HepG2 (cell line): ENCODE measurements around the gene NATD1. TPM values are rescaled to one million over a fixed set of nuclear protein-coding genes. Genes with fewer than 3 reads are reported as not detected.

Experiments
- ATAC-seq: fragments of 200-7000 bp; cut with Tn5 transposase; 3 replicates; pipeline ENCODE4 v1.9.1; 2020; ENCODE audit warnings: mild to moderate bottlenecking, moderate library complexity
- BruUV-seq: library from RNA; stranded (reverse); fragments of 400-500 nt; replicated peaks from 2 replicates; lab custom pipeline; 2021; lab: Mats Ljungman, UMichigan
- CTCF ChIA-PET: fragments of 300-600 bp; formaldehyde crosslinking; extraction: SDS; loops from one replicate; lab custom pipeline; 2021; ENCODE audit warnings: low total read pairs, inconsistent platforms, low intra/inter-chr PET ratio; lab: Yijun Ruan, JAX
- POLR2A ChIA-PET: fragments of 350-600 bp; sonication (Branson Sonifier 250); formaldehyde crosslinking; loops from one replicate; lab custom pipeline; 2020; ENCODE audit warnings: antibody characterized with exemption, inconsistent platforms; lab: Yijun Ruan, JAX
- DNase-seq: peaks from one replicate; pipeline ENCODE4 v3.0.0-alpha.2; 2015; ENCODE audit warnings: low spot score
- FAIRE-seq: peaks from 3 replicates; lab custom pipeline; 2011; peaks lifted over from hg19 to GRCh38; lab: Jason Lieb, UNC
- H2AFZ ChIP-seq: one replicate; pipeline ENCODE4 v1.6.1; 2011; ENCODE audit warnings: low read length, inconsistent platforms
- H3K27ac ChIP-seq: fragments of 300-600 bp; 3 replicates; pipeline ENCODE4 v1.8.0; 2011; ENCODE audit warnings: mixed run types, mild to moderate bottlenecking, mixed read lengths, low read length, inconsistent platforms; ENCODE audit not compliant: insufficient read depth; ENCODE audit errors: extremely low read length
- H3K27me3 ChIP-seq, 2 experiments: fragments of 200-600 bp in 1 of 2; 2 replicates in 1 of 2; 3 replicates in 1 of 2; pipeline versions ENCODE4 v1.6.0 to v1.8.0; 2011; ENCODE audit warnings: low read length in 2 of 2, mild to moderate bottlenecking in 2 of 2, moderate library complexity in 2 of 2, inconsistent platforms in 1 of 2; ENCODE audit not compliant: insufficient read depth in 2 of 2, control insufficient read depth in 1 of 2
- H3K36me3 ChIP-seq, 2 experiments: fragments of 200-600 bp in 1 of 2; replicated peaks in 1 of 2; 2 replicates in 1 of 2; 3 replicates in 1 of 2; pipeline versions ENCODE4 v1.5.1 to v1.8.0; 2011; ENCODE audit warnings: low read length in 2 of 2, inconsistent platforms in 1 of 2; ENCODE audit not compliant: insufficient read depth in 2 of 2, control insufficient read depth in 1 of 2
- H3K4me1 ChIP-seq: 2 replicates; pipeline ENCODE4 v1.5.1; 2012; ENCODE audit warnings: low read length, inconsistent platforms; ENCODE audit not compliant: insufficient read depth
- H3K4me2 ChIP-seq: 2 replicates; pipeline ENCODE4 v1.6.0; 2011; ENCODE audit warnings: low read depth, low read length, inconsistent platforms
- H3K4me3 ChIP-seq, 3 experiments: fragments of 200-600 bp in 1 of 3; sonication (generic), shearing (Covaris generic) in 1 of 3; replicated peaks in 1 of 3; 2 replicates each; pipeline ENCODE4 v1.5.1; 2011 to 2016; ENCODE audit warnings: low read length in 3 of 3, inconsistent platforms in 2 of 3, low read depth in 2 of 3, mild to moderate bottlenecking in 2 of 3, control low read depth in 1 of 3, mixed read lengths in 1 of 3; ENCODE audit not compliant: insufficient read depth in 1 of 3
- H3K79me2 ChIP-seq: one replicate; pipeline ENCODE4 v1.6.1; 2011; ENCODE audit warnings: low read length, inconsistent platforms; ENCODE audit not compliant: insufficient read depth
- H3K9ac ChIP-seq: 2 replicates; pipeline ENCODE4 v1.6.0; 2011; ENCODE audit warnings: mild to moderate bottlenecking, low read depth, low read length, inconsistent platforms; ENCODE audit not compliant: insufficient read depth
- H3K9me3 ChIP-seq: 2 replicates; pipeline ENCODE4 v1.5.1; 2012; ENCODE audit warnings: mild to moderate bottlenecking, low read length
- H4K20me1 ChIP-seq: 2 replicates; pipeline ENCODE4 v1.6.0; 2011; ENCODE audit warnings: inconsistent platforms, mild to moderate bottlenecking, low read length, moderate library complexity; ENCODE audit not compliant: insufficient read depth
- ATF1 ChIP-seq: IDR thresholded peaks from 2 replicates; pipeline ENCODE4 v1.6.1; 2016; ENCODE audit warnings: mild to moderate bottlenecking, control low read depth
- EZH2 ChIP-seq: conservative IDR thresholded peaks from 2 replicates; pipeline ENCODE4 v1.6.1; 2012; ENCODE audit warnings: mild to moderate bottlenecking, low read depth, low read length, moderate library complexity
- HOXA5 ChIP-seq: sonication (generic); formaldehyde crosslinking; IDR thresholded peaks from 2 replicates; pipeline ENCODE4 v1.4.0; 2020; ENCODE audit warnings: missing genetic modification reagents
- KAT7 ChIP-seq: IDR thresholded peaks from 2 replicates; pipeline ENCODE4 v1.6.1; 2018; ENCODE audit warnings: borderline replicate concordance, missing compliant biosample characterization
- PHF5A ChIP-seq: IDR thresholded peaks from one replicate; pipeline ENCODE4 v1.6.1; 2018; ENCODE audit warnings: low read depth, missing genetic modification reagents; ENCODE audit not compliant: unreplicated experiment
- REPIN1 ChIP-seq: sonication (generic); formaldehyde crosslinking; IDR thresholded peaks from 2 replicates; pipeline ENCODE4 v1.8.0; 2022; ENCODE audit warnings: missing genetic modification reagents, low read depth, mild to moderate bottlenecking, borderline replicate concordance
- STAG1 ChIP-seq: sonication (generic); formaldehyde crosslinking; IDR thresholded peaks from 2 replicates; pipeline ENCODE4 v1.4.0; 2020; ENCODE audit warnings: missing genetic modification reagents
- YEATS2 ChIP-seq: sonication (generic); formaldehyde crosslinking; IDR thresholded peaks from 2 replicates; pipeline ENCODE4 v1.4.0; 2020; ENCODE audit warnings: missing genetic modification reagents, borderline replicate concordance
- ZNF101 ChIP-seq: sonication (generic); formaldehyde crosslinking; IDR thresholded peaks from 2 replicates; pipeline ENCODE4 v1.4.0; 2020; ENCODE audit warnings: mild to moderate bottlenecking, low read depth, missing genetic modification reagents, borderline replicate concordance
- ZNF432 ChIP-seq: sonication (generic); formaldehyde crosslinking; IDR thresholded peaks from 2 replicates; pipeline ENCODE4 v1.5.0; 2020; ENCODE audit warnings: missing genetic modification reagents, mild to moderate bottlenecking, borderline replicate concordance
- ZNF629 ChIP-seq: sonication (generic); formaldehyde crosslinking; conservative IDR thresholded peaks from 2 replicates; pipeline ENCODE4 v1.5.0; 2020; ENCODE audit warnings: missing genetic modification reagents
- ZNF737 ChIP-seq: sonication (generic); formaldehyde crosslinking; IDR thresholded peaks from 2 replicates; pipeline ENCODE4 v1.5.0; 2020; ENCODE audit warnings: missing genetic modification reagents, mild to moderate bottlenecking, borderline replicate concordance
- ZNF879 ChIP-seq: sonication (generic); formaldehyde crosslinking; IDR thresholded peaks from 2 replicates; pipeline ENCODE4 v1.8.1; 2023; ENCODE audit warnings: missing genetic modification reagents
- WGBS: methylation state at CpG from one replicate; pipeline ENCODE4 v1.1.6; 2017; ENCODE audit warnings: low lambda C conversion rate; 5-methylcytosine and 5-hydroxymethylcytosine counted together
- in situ Hi-C: cut with HindIII; loops from 2 replicates; pipeline ENCODE4 v1.10.0; 2017; ENCODE audit warnings: low pct_unique_long_range_greater_than_20kb; ENCODE audit not compliant: extremely low pct_ligation_motif_present
- intact Hi-C: fragments of 100-400 bp; cut with micrococcal nuclease; formaldehyde crosslinking; loops from one replicate; pipeline ENCODE4 v1.10.0; 2022; ENCODE audit not compliant: unreplicated experiment
- polyA plus RNA-seq, 8 experiments: library from polyadenylated mRNA; depleted of rRNA in 3 of 8; stranded (reverse) in 7 of 8; unstranded in 1 of 8; fragments of >200 nt; fragmentation: Illumina TruSeq in 4 of 8; extraction: Trizol in 4 of 8; gene quantifications; 2 replicates each; pipeline versions ENCODE4 v1.2.1 to v1.2.3, GENCODE V29; 2011 to 2016; ENCODE audit warnings: low read depth in 4 of 8, missing spikeins in 1 of 8, mixed read lengths in 1 of 8; ENCODE audit not compliant: insufficient read depth in 1 of 8
- total RNA-seq, 5 experiments: library from RNA; depleted of rRNA; stranded (reverse); fragments of >200 nt; fragmentation: Illumina TruSeq; extraction: Trizol; gene quantifications; 2 replicates each; pipeline ENCODE4 v1.2.3, GENCODE V29; 2016; ENCODE audit warnings: low read depth in 1 of 5
- TF ChIP-seq, protein P1 (sequence below): sonication (generic); formaldehyde crosslinking; IDR thresholded peaks from 2 replicates; pipeline ENCODE4 v1.5.1; 2020; ENCODE audit warnings: mild to moderate bottlenecking, missing genetic modification reagents, borderline replicate concordance
- TF ChIP-seq, protein P2 (sequence below): sonication (generic); formaldehyde crosslinking; IDR thresholded peaks from 2 replicates; pipeline ENCODE4 v1.5.0; 2020; ENCODE audit warnings: missing genetic modification reagents

The NATD1 gene
- total and polyA plus RNA-seq, 2 of the 13 experiments (the other 11 are each of a cell fraction or from before 2014, with no cell fraction given): 0.31 to 2.3 TPM

- Histone ChIP-seq H3K79me2 (peaks cover 85% of the 10 kb centered on the region), H3K27me3 (no peaks in the 10 kb centered on the region; a peak in 1 of 5 replicates), H3K27ac (no peak overlapping the region), H2AFZ (no peak overlapping the region), H3K9me3 (no peaks in the 10 kb centered on the region), H3K4me1 (peaks cover 27% of the 10 kb centered on the region), H3K36me3 (peaks cover 8 to 33% of the 10 kb centered on the region in 2 experiments; a peak in 4 of 5 replicates), H3K4me2 (no peak overlapping the region), H4K20me1 (peaks cover 45% of the 10 kb centered on the region), H3K4me3 (no peak overlapping the region), H3K9ac (no peak overlapping the region)
- in situ Hi-C loops: no loop called here
- ATAC-seq (no peak), FAIRE-seq (no peak), DNase-seq (no peak)
- intact Hi-C loops: no loop called here
- TF ChIP-seq ZNF432 (CRISPR knock-in tag) (no peak), STAG1 (CRISPR knock-in tag) (no peak), ZNF737 (CRISPR knock-in tag) (no peak), KAT7 (CRISPR knock-in tag) (no peak), PHF5A (CRISPR knock-in tag) (no peak), ZNF879 (CRISPR knock-in tag) (no peak), ZNF101 (no peak), HOXA5 (CRISPR knock-in tag) (no peak), YEATS2 (CRISPR knock-in tag) (no peak), EZH2 (no peak), REPIN1 (no peak), ZNF629 (CRISPR knock-in tag) (no peak), ATF1 (no peak)
- TF ChIP-seq, protein P1, sequence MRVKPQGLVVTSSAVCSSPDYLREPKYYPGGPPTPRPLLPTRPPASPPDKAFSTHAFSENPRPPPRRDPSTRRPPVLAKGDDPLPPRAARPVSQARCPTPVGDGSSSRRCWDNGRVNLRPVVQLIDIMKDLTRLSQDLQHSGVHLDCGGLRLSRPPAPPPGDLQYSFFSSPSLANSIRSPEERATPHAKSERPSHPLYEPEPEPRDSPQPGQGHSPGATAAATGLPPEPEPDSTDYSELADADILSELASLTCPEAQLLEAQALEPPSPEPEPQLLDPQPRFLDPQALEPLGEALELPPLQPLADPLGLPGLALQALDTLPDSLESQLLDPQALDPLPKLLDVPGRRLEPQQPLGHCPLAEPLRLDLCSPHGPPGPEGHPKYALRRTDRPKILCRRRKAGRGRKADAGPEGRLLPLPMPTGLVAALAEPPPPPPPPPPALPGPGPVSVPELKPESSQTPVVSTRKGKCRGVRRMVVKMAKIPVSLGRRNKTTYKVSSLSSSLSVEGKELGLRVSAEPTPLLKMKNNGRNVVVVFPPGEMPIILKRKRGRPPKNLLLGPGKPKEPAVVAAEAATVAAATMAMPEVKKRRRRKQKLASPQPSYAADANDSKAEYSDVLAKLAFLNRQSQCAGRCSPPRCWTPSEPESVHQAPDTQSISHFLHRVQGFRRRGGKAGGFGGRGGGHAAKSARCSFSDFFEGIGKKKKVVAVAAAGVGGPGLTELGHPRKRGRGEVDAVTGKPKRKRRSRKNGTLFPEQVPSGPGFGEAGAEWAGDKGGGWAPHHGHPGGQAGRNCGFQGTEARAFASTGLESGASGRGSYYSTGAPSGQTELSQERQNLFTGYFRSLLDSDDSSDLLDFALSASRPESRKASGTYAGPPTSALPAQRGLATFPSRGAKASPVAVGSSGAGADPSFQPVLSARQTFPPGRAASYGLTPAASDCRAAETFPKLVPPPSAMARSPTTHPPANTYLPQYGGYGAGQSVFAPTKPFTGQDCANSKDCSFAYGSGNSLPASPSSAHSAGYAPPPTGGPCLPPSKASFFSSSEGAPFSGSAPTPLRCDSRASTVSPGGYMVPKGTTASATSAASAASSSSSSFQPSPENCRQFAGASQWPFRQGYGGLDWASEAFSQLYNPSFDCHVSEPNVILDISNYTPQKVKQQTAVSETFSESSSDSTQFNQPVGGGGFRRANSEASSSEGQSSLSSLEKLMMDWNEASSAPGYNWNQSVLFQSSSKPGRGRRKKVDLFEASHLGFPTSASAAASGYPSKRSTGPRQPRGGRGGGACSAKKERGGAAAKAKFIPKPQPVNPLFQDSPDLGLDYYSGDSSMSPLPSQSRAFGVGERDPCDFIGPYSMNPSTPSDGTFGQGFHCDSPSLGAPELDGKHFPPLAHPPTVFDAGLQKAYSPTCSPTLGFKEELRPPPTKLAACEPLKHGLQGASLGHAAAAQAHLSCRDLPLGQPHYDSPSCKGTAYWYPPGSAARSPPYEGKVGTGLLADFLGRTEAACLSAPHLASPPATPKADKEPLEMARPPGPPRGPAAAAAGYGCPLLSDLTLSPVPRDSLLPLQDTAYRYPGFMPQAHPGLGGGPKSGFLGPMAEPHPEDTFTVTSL (CRISPR knock-in tag): no peak
- TF ChIP-seq, protein P2, sequence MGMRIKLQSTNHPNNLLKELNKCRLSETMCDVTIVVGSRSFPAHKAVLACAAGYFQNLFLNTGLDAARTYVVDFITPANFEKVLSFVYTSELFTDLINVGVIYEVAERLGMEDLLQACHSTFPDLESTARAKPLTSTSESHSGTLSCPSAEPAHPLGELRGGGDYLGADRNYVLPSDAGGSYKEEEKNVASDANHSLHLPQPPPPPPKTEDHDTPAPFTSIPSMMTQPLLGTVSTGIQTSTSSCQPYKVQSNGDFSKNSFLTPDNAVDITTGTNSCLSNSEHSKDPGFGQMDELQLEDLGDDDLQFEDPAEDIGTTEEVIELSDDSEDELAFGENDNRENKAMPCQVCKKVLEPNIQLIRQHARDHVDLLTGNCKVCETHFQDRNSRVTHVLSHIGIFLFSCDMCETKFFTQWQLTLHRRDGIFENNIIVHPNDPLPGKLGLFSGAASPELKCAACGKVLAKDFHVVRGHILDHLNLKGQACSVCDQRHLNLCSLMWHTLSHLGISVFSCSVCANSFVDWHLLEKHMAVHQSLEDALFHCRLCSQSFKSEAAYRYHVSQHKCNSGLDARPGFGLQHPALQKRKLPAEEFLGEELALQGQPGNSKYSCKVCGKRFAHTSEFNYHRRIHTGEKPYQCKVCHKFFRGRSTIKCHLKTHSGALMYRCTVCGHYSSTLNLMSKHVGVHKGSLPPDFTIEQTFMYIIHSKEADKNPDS (CRISPR knock-in tag): no peak
- 97% methylated on average over 6 of the region's 17 CpGs for WGBS
- ChIA-PET CTCF (no interaction called here), POLR2A (no interaction called here)
- no TSS peak for BruUV-seq
Observed at GRCh38 chr17:21209511-21210175, 43.6 kb downstream of the NATD1 start.
